Measurements from ENCODE around the gene CLRN1. TPM values are rescaled to one million over a fixed set of nuclear protein-coding genes. Genes with fewer than 3 reads are reported as not detected.

The CLRN1 gene
- total RNA-seq, 2 donors from 2014 or later, result not detected

- DNase-seq, result no peak
- Histone ChIP-seq H3K4me1 (no peaks in the 10 kb centered on the region), H3K9ac (ENCODE audit: low read depth in 2 of 2, low read length in 2 of 2) (no peak overlapping the region), H3K27ac (no peak overlapping the region), H3K4me3 (no peak overlapping the region), H3K36me3 (no peaks in the 10 kb centered on the region), H3K9me3 (no peaks in the 10 kb centered on the region), H3K27me3 (no peaks in the 10 kb centered on the region)
- TF ChIP-seq CTCF (IDR thresholded peaks at IDR 0.05), result no peak
- intact Hi-C loops (cut with DNase I), result no loop called here
Measured at GRCh38 chr3:150889106-150889505, 83.4 kb downstream of the CLRN1 start.

- no peaks in the 10 kb centered on the region for H3K4me1 ChIP-seq
- no peaks in the 10 kb centered on the region for H3K27me3 ChIP-seq
- H3K9me3 ChIP-seq, result no peaks in the 10 kb centered on the region
- H3K36me3 ChIP-seq, result no peaks in the 10 kb centered on the region
- no peak overlapping the region for H3K9ac ChIP-seq (ENCODE audit: low read depth in 2 of 2, low read length in 2 of 2)
- no peak for TF ChIP-seq CTCF (IDR thresholded peaks at IDR 0.05)
- H3K4me3 ChIP-seq, result no peak overlapping the region
- intact Hi-C loops (cut with DNase I), result no loop called here
- H3K27ac ChIP-seq, result no peak overlapping the region
- no peak for DNase-seq
Measured at GRCh38 chr3:150887031-150887430, 85.5 kb downstream of the CLRN1 start.

GRCh38 chr3:150885535-150885934 is 87.0 kb downstream of the CLRN1 start:
- DNase-seq, result no peak

GRCh38 chr3:150878996-150879575 is 93.4 kb downstream of the CLRN1 start:
- Histone ChIP-seq H3K9ac (ENCODE audit: low read depth in 2 of 2, low read length in 2 of 2) (no peak overlapping the region), H3K36me3 (no peaks in the 10 kb centered on the region), H3K9me3 (no peaks in the 10 kb centered on the region), H3K27ac (no peak overlapping the region), H3K4me1 (no peaks in the 10 kb centered on the region), H3K4me3 (no peak overlapping the region), H3K27me3 (no peaks in the 10 kb centered on the region)
- TF ChIP-seq CTCF (IDR thresholded peaks at IDR 0.05), result no peak
- DNase-seq, result no peak
- intact Hi-C loops (cut with DNase I), result no loop called here

More at GRCh38 chr3:150885535-150885934, 87.0 kb downstream of the CLRN1 start:
- no peak overlapping the region for H3K4me3 ChIP-seq
- no peak for TF ChIP-seq CTCF (IDR thresholded peaks at IDR 0.05)
- no peak overlapping the region for H3K9ac ChIP-seq (ENCODE audit: low read depth in 2 of 2, low read length in 2 of 2)
- H3K36me3 ChIP-seq, result no peaks in the 10 kb centered on the region
- H3K27ac ChIP-seq, result no peak overlapping the region
- no peaks in the 10 kb centered on the region for H3K9me3 ChIP-seq
- H3K27me3 ChIP-seq, result no peaks in the 10 kb centered on the region
- H3K4me1 ChIP-seq, result no peaks in the 10 kb centered on the region
- intact Hi-C loops (cut with DNase I), result no loop called here

GRCh38 chr3:150878290-150878689 is 94.2 kb downstream of the CLRN1 start:
- Histone ChIP-seq H3K9ac (ENCODE audit: low read depth in 2 of 2, low read length in 2 of 2) (no peak overlapping the region), H3K4me3 (no peak overlapping the region), H3K9me3 (no peaks in the 10 kb centered on the region), H3K27ac (no peak overlapping the region), H3K4me1 (no peaks in the 10 kb centered on the region), H3K27me3 (no peaks in the 10 kb centered on the region), H3K36me3 (no peaks in the 10 kb centered on the region)
- DNase-seq, result no peak
- intact Hi-C loops (cut with DNase I), result no loop called here
- TF ChIP-seq CTCF (IDR thresholded peaks at IDR 0.05), result no peak
